ENCODE data around the gene MND1.
"Not testable (repeated sequence)": the region's sequence is repeated elsewhere in the genome, so short reads cannot be mapped to it uniquely, and the experiment has no call there.

MND1 gene

GRCh38 chr4:153448003-153448731 is 103.7 kb downstream of the MND1 start:
- no peak for DNase-seq

- DNase-seq = no peak
Measured at GRCh38 chr4:153449338-153449737, 104.8 kb downstream of the MND1 start.

GRCh38 chr4:153450544-153450917 is 106.0 kb downstream of the MND1 start:
- no peak for DNase-seq

GRCh38 chr4:153451145-153451544 is 106.7 kb downstream of the MND1 start:
- not testable (repeated sequence) for DNase-seq

- no peak for DNase-seq
Measured at GRCh38 chr4:153451911-153452657, 107.6 kb downstream of the MND1 start.

- DNase-seq = no peak
Measured at GRCh38 chr4:153452658-153453378, 108.3 kb downstream of the MND1 start.

- DNase-seq = no peak
Measured at GRCh38 chr4:153453402-153453801, 108.9 kb downstream of the MND1 start.

- no peak for DNase-seq
Measured at GRCh38 chr4:153458969-153459368, 114.5 kb downstream of the MND1 start.

GRCh38 chr4:153461549-153461948 is 117.1 kb downstream of the MND1 start:
- not testable (repeated sequence) for DNase-seq

GRCh38 chr4:153464068-153464467 is 119.6 kb downstream of the MND1 start:
- no peak for DNase-seq
